BJ (cell line): ENCODE results near the gene CXCR5. TPM values are rescaled to one million over a fixed set of nuclear protein-coding genes. Genes with fewer than 3 reads are reported as not detected.

ENCODE experiments used
- CTCF ChIA-PET: fragments of 350-600 bp; formaldehyde crosslinking; extraction: SDS; loops from one replicate; lab custom pipeline; 2021; ENCODE audit warnings: antibody characterized with exemption, inconsistent platforms; lab: Yijun Ruan, JAX
- POLR2A ChIA-PET: fragments of 300-600 bp; sonication (Branson Sonifier 250); formaldehyde crosslinking; extraction: SDS; loops from one replicate; lab custom pipeline; 2021; ENCODE audit warnings: antibody characterized with exemption; lab: Charles Lee
- DNase-seq: peaks from one replicate; pipeline ENCODE4 v3.0.0-alpha.2; 2011; ENCODE audit warnings: low read depth
- H3K27me3 ChIP-seq: 2 replicates; pipeline ENCODE4 v1.6.0; 2011; ENCODE audit warnings: low read length; ENCODE audit not compliant: control insufficient read depth, insufficient read depth
- H3K36me3 ChIP-seq: 2 replicates; pipeline ENCODE4 v1.5.1; 2011; ENCODE audit warnings: low read length; ENCODE audit not compliant: control insufficient read depth, insufficient read depth
- H3K4me3 ChIP-seq: 2 replicates; pipeline ENCODE4 v1.5.1; 2011; ENCODE audit warnings: low read depth, mild to moderate bottlenecking, control low read depth, low read length
- CTCF ChIP-seq: IDR thresholded peaks from 2 replicates; pipeline ENCODE4 v1.5.1; 2011; ENCODE audit warnings: low read depth, mild to moderate bottlenecking, control low read depth, inconsistent platforms, low read length, moderate library complexity; ENCODE audit not compliant: insufficient read depth
- polyA plus RNA-seq: library from polyadenylated mRNA; depleted of rRNA; stranded (reverse); fragments of >200 nt; gene quantifications from 2 replicates; pipeline ENCODE4 v1.2.3, GENCODE V29; 2011

Gene CXCR5
- polyA plus RNA-seq, 1 experiment, result not detected

GRCh38 chr11:118918686-118919280, 35.1 kb downstream of the CXCR5 start:
- no peak for TF ChIP-seq CTCF
- POLR2A ChIA-PET, result interaction anchor here (0.6 kb wide), 1 partner anchor 371 kb away, joined by 17 read pairs; no protein-coding TSS in a partner anchor
- Histone ChIP-seq H3K27me3 (no peaks in the 10 kb centered on the region), H3K4me3 (peak overlapping the region; percentile 35), H3K36me3 (peaks cover 3% of the 10 kb centered on the region; the same call in 1 of the 2 replicates)
- DNase-seq, result no peak
- CTCF ChIA-PET, result no interaction called here

- DNase-seq, result no peak
- no peak for TF ChIP-seq CTCF
- POLR2A ChIA-PET, result interaction anchor here (0.6 to 1.0 kb wide), 2 partner anchors 132 to 136 kb away, joined by 3 to 5 read pairs; no protein-coding TSS in a partner anchor
- Histone ChIP-seq H3K36me3 (0 out of 2 replicates have a peak, but pooled peaks cover 2% of the 10 kb centered on the region), H3K4me3 (peak overlapping the region; percentile 99), H3K27me3 (no peaks in the 10 kb centered on the region)
- CTCF ChIA-PET, result interaction anchor here (2.1 to 2.3 kb wide), 3 partner anchors 10 to 231 kb away, joined by 7 to 12 read pairs (median 7); partner anchors contain the start of gene DDX6
These were observed 37.6 kb downstream of the CXCR5 start for GRCh38 chr11:118921121-118921928.

- ChIA-PET POLR2A (interaction anchor here (0.5 to 1.0 kb wide), 4 partner anchors 30 to 487 kb away, joined by 3 to 11 read pairs (median 4); no protein-coding TSS in a partner anchor), CTCF (interaction anchor here (2.1 to 2.3 kb wide), 3 partner anchors 9 to 232 kb away, joined by 7 to 12 read pairs (median 7); partner anchors contain the start of gene DDX6)
- Histone ChIP-seq H3K27me3 (no peaks in the 10 kb centered on the region), H3K4me3 (peak overlapping the region; percentile 99), H3K36me3 (0 out of 2 replicates have a peak, but pooled peaks cover 2% of the 10 kb centered on the region)
- no peak for DNase-seq
- no peak for TF ChIP-seq CTCF
These were observed 38.4 kb downstream of the CXCR5 start for GRCh38 chr11:118921929-118922744.

- 0 out of 2 replicates have a peak, but pooled peaks cover 2% of the 10 kb centered on the region for H3K36me3 ChIP-seq
- no peak for TF ChIP-seq CTCF
- peak overlapping the region; percentile 99 for H3K4me3 ChIP-seq
- ChIA-PET POLR2A (interaction anchor here (0.5 to 1.0 kb wide), 4 partner anchors 31 to 488 kb away, joined by 3 to 11 read pairs (median 4); no protein-coding TSS in a partner anchor), CTCF (interaction anchor here (0.6 to 2.3 kb wide), 4 partner anchors 8 to 233 kb away, joined by 3 to 12 read pairs (median 7); partner anchors contain the start of gene DDX6)
- no peaks in the 10 kb centered on the region for H3K27me3 ChIP-seq
- DNase-seq, result no peak
These were observed 39.3 kb downstream of the CXCR5 start for GRCh38 chr11:118922745-118923627.
